Stimulated activated CD4-positive, alpha-beta T cell treated with anti-CD3 and anti-CD28 coated beads, Interleukin-4, amount 100 ng/mL, for 48 hours (primary cell): ENCODE data around the gene GRM2.
"Not testable (repeated sequence)": the region's sequence is repeated elsewhere in the genome, so short reads cannot be mapped to it uniquely, and the experiment has no call there.

ENCODE experiments used
- DNase-seq, 2 donors: peaks; one replicate each; pipeline ENCODE4 v3.0.0-alpha.2; 2020; ENCODE audit warnings: low read depth in 2 of 2

The GRM2 gene

DNA sequence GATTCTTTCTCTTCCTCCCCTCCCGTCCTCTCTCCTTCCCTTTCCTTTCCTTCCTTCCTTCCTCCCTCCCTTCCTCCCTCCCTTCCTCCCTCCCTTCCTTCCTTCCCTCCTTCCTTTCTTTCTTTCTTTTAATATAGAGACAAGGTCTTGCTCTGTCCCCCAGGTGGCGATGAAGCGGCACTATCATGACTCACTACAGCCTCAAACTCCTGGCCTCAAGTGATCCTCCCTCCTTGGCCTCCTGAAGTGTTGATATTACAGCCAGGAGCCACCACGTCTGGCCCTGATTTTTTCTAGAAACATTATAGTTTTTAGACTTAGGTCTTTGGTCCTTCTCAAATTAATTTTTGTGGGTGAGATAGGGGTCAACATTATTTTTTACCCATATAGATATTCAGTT is 15.5 kb downstream of the GRM2 start:
- DNase-seq, result no peak

DNA sequence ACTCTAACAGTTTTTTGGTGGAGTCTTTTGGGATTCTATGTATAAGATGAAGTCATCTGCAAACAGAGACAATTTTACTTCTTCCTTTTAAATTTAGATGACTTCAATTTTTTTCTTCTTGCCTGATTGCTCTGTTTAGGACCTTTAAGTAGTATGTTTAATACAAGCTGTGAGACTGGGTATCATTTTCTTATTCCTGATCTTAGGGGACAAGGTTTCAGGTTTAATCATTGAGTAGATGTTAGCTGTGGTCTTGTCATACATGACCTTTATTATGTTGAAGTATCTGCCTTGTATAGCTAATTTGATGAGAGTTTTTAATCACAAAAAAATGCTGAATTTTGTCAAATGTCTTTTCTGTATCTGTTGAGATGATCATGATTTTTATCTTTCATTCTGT is 20.6 kb downstream of the GRM2 start:
- no peak for DNase-seq

DNA sequence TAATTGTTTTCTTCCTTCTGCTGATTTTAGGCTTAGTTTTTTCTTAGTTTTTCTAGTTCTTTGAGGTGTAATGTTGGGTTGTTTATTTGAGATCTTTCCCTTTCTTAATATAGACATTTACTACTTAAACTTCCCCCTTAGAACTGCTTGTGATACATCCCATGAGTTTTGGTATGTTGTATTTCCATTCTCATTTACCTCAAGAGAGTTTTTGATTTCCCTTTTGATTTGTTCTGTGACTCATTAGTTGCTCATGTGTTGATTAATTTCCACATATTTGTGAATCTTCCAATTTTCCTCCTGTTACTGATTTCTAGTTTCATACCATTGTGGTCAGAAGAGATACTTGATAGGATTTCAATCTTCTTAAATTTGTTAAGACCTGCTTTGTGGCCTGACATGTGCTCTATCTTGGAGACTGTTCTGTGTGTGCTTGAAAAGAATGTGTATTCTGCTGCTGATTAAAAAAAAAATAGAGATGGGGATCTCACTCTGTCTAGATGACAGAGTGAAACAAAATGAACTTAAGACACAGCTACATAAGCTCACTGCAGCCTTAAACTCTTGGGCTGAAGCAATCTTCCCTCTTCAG is 22.3 kb downstream of the GRM2 start:
- DNase-seq, result no peak

DNA sequence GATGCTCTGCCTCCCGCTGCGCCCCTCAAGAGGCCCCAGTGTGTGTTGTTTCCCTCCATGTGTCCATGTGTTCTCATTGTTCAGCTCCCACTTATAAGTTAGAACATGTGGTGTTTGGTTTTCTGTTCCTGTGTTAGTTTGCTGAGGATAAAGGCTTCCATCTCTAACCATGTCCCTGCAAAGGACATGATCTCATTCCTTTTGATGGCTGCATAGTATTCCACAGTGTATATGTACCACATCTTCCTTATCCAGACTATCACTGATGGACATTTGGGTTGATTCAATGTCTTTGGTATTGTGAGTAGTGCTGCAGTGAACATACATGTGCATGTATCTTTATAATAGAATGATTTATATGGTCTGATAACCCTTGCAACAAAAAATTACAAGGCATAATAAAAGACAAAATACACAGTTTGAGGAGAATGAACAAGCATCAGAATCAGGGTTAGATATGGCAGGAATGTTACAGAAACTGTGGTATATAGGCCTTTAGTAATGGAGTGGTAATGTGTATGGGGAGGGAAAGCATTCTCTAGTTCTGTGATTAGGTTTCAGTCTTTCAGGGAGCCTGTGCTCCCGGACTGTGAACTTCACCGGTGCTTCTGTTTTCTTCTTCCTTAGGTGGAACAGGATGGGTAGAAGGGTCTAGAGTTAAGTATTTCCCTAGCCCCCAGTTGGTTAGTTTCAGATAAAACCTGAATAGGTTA is 27.1 kb downstream of the GRM2 start:
- DNase-seq, result no peak

DNA sequence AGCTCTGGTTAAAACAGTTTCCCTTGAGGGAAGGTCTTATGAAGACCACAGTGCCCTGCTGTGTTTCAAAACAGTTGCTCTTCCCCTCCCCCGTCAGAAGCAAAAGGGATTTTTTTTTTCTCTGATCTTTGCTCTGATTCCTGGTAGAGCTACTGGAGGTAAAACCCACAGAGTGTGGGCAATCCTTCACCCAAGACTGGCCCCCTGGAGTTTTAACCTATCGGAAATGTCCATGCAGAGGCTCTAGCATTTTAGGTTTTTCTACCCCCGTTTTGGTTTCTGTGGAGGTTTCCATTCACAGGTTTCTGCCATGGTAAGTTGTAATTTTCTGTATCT is 27.7 kb downstream of the GRM2 start:
- no peak for DNase-seq

DNA sequence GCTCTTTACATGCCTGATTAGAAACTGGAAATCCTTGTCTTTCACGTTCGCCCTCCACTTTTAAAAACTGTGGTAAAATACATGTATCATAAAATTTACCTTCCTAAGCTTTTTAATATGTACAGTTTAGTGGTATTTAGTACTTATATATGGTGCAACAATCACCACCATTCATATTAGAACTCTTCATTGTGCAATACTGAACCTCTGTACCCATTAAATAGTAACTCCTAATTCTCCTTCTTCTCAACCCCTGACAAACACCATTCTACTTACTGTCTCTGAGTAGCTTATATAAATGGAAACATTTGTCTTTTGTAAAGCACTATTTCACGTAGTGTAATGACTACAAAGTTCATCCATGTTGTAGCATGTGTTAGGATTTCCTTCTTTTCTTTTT is 28.2 kb downstream of the GRM2 start:
- no peak for DNase-seq

DNA sequence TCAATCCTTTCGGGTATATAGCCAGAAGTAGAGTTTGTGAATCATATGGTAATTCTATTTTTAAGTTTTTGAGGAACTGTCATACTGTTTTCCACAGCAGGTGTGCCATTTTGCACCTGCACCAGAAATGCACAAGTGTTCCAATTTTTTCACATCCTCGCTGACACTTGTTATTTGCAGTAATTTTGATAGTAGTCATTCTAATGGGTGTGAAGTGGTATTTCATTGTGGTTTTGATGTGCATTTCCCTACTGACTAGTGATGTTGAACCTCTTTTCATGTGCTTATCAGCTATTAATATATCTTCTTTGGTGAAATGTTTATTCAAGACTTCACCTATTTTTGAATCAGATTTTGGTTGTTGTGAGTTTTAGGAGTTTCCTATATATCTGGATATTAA is 29.1 kb downstream of the GRM2 start:
- no peak for DNase-seq

DNA sequence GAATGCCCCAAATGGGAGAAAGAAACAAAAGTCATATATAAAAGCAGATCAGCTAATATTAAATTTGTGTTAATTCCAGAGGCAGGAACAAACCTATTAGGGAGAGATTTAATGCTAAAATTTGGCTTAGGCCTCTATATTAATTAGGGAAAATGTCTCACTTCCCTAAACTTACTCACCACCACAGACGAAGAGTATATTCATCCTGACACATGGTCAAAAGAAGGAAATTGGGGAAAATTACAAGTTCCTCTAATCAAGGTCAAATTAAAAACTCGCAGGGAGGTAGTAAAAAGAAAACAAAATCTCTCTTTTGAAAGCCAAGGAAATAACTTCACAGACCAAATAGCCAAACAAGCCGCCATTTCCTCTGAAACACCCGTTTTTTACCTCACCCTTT is 32.2 kb downstream of the GRM2 start:
- no peak for DNase-seq

DNA sequence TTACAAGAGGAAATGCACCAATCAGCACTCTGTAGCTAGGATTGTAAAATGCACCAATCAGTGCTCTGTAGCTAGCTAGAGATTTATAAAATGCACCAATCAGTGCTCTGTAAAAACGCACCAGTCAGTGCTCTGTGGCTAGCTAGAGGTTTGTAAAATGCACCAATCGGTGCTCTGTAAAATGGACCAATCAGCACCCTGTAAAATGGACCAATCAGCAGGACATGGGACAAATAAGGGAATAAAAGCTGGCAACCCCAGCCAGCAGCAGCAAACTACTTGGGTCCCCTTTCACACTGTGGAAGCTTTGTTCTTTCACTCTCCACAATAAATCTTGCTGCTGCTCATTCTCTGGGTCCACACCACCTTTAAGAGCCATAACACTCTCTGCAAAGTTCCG is 35.5 kb downstream of the GRM2 start:
- DNase-seq, result not testable (repeated sequence)

DNA sequence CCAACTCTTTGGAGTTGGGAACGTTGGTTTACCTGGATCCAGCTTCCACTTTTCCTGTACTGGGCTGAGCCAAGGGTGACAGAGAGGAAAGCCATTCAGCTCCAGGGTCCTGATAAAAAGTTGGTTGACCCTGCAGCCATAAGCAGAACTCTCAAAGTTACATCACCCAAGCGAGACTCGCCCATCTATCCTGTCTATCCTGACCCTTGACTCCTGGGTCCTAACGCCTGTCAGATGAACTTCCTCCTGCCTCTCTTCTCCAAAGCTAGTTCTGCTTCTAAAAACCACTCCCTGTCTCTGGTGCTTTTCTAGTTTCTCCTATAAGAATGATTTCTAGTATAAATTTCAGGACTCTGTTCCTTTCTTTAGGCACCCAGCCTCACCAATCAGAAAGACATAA is 36.1 kb downstream of the GRM2 start:
- not testable (repeated sequence) for DNase-seq

DNA sequence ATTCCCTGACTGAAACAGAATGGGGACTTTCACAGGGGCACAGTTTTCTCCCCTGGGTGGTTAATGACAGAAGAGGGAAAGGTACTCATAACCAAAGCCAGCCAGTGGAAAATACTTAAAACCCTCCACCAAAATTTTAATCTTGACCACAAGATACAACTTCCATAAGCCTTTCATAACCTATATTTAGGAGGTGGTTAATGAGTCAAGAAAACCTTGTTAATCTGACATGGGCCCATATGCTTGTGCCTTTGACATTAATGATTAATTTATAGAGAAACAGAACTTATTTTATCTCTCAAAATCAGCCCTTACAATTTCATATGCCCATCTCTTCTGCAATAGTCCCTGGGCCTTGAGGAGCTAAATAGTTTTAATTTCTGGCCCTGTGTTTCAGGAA is 41.0 kb downstream of the GRM2 start:
- DNase-seq, result no peak

DNA sequence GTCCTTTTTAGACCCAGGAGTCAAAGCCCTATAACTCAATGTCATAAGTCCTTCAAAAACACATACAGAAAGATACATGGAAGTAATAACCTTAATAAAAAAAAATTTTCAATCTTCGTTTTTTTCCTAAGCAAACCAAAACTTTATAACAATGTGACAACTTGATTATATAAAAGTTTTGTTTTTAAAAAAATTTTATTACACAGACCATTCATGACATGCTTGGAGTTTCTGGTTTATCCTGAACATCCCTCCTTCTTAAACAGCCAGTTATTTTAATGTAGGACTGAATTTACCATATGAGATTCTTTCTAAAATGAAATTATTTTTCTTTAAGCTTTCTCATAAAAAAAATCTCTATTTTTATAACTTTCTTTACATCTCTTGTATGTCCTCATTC is 41.5 kb downstream of the GRM2 start:
- DNase-seq, result no peak

DNA sequence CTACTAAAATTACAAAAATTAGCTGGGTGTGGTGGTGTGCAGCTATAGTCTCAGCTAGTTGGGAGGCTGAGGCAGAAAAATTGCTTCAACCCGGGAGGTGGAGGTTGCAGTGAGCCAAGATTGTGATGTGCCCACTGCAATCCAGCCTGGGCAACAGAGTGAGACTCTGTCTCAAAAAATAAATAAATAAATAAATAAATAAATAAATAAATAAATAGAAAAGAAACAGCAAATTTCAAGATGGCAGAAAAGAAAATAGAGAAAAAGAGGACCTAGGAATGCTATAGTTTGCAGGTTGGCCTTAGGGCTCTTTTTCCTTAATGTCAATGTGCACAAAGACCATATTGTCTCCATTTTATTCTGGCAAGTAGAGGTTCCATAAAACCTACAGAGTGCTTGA is 44.0 kb downstream of the GRM2 start:
- no peak for DNase-seq

DNA sequence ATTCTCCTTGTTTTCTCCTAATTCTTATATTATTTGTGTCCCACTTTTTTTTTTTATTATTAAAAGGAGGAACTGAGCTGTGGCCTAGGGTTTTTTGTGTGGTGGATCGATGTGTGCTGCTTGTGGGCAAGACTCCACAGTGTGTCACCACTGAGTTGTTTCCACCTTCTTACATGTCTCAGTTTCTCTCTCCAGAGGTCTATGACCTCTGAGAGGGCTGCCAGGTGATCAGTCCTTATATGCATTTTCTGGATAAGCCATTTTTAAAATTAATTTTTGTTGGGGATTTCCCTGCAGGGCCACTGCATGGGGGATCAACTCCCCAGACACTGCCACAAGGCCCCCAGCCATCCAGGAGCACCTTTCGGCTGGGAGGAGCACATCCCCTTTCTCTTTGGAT is 44.4 kb downstream of the GRM2 start:
- DNase-seq, result no peak

DNA sequence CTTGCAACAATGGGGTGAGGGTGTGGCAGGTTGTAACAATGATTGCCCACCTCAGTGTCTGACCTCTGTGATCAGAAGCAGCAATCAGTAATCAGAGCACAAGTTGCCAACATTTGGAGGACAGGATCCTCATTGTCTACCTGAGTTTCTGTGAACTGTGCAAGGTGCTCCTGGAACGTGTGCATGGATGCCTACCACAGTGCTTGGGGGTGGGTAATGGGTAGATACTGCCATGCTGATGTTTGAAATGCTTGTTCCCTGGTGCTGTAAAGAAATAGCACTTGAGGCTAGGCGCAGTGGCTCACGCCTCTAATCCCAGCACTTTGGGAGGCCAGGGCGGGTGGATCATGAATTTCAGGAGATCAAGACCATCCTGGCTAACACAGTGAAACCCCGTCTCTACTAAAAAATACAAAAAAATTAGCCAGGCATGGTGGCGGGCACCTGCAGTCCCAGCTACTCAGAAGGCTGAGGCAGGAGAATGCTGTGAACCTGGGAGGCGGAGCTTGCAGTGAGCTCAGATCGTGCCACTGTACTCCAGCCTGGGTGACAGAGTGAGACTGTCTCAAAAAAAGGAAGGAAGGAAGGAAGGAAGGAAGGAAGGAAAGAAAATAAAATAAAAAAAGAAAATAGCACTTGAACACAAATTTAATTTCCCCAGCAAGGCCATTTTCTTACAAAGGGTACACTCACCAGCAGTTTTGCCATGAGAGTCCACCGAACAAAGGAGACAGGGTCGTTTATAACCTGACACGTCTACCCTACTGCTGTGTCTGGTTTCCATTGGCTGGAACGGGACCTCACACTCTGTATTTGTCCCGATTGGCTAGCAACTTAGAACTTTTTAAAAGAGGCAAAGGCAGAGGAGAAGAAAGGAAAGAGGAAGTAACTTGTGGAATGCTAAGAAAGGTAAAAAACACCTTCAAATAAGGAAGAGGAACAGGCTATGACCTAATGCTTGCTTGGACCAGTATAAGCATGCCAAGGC is 47.2 kb downstream of the GRM2 start:
- not testable (repeated sequence) for DNase-seq

DNA sequence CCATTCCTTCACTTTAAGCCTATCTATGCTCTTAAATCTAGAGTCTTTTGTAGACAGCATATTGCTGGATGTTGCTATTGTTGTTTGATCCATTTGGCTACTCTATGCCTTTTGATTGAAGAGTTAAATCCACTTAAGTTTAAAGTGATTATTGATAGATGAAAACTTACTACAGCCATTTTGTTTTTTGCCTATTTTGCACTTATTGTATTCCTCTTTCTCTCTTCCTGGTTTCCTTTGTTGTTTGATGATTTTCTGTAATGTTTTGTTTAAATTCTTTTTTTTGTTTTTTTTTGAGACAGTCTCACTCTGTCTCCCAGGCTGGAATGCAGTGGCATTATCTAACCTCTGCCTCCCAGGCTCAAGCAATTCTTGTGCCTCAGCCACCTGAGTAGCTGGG is 52.3 kb downstream of the GRM2 start:
- DNase-seq, result no peak
